ENCODE data around the gene CNIH4.
"Not testable (repeated sequence)": the region's sequence is repeated elsewhere in the genome, so short reads cannot be mapped to it uniquely, and the experiment has no call there.

Gene CNIH4

DNA sequence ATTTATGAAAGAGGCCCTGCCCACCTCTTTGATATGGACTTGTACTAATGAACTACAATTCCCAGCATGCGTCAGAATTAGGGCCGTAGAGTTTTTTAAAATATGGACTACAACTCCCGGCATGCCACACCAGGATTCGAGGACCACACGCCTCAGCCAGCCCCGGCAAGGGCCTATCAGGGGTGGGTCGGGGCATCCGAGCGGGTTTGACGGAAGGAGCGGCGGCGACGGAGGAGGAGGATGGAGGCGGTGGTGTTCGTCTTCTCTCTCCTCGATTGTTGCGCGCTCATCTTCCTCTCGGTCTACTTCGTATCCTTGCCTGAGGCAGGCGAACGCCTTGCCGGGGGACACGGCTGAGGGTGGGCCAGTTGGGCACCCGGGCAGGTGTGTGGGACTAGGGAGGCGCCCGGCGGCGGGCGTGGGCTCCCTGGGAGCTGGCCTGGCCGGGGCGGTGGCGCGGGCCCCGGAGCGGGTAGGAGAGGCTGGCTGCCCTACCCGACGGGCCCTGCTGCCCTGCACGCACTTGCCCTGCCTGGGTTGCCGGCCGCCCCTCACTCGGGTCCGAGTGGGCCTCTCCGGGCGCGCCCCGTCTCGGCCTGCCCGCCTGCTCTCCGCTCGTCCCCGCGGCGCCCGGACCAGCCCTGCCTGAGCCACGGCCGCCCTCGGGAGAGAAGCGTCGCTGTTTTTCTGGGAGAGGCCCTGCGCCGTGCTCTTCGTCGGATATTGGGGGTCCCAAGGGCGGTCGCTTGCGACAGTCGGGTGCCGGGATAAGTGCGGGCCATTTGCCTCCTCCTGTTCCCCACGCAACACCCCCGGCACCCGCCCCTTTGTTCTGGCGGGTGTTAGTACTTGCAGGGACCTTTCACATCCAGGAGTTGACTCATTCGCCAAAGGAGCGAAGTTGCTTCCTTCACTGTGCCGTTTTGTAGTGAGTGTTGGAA is at the start of gene CNIH4:
TSS of gene CNIH4 (plus strand) at position 195 of the 941 bp plus-strand sequence. CDS start at position 241, 46 bp downstream.
- DNase-seq (ENCODE audit: low spot score), result peak; percentile 98

DNA sequence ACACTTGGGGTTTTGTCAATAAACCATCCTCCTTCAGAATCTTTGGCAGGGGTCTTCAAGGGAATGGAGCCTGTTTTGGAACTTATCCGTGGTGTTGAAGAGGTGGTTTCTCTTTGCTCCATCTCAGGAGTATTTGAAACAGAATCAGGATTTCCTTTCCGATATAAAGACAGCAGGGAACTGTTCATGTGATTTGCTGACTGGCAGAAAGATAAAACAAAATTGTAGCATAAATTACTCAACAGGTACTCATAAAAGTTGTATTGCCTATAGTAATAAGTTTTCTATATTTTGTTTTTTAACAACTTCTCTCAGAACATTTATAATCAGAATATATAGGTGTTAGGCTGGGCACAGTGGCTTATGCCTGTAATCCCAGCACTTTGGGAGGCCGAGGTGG is 48.6 kb upstream of the CNIH4 start:
- DNase-seq (ENCODE audit: low spot score), result no peak

DNA sequence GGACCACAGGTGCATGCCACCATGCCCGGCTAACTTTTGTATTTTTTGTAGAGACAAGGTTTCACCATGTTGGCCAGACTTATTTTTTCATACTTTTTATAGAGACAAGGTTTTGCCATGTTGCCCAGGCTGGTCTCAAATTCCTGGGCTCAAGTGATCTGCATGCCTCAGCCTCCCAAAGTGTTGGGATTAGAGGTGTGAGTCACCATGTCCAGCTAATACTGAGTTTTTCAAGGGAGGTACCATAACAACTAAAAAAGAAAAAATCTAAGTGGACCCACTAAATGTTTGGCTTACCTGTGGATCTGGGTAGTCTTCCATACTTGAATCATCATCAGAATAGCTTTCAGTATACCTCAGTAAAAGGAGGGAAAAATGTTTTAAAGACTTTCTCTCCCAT is 45.2 kb upstream of the CNIH4 start:
- DNase-seq (ENCODE audit: low spot score), result not testable (repeated sequence)

DNA sequence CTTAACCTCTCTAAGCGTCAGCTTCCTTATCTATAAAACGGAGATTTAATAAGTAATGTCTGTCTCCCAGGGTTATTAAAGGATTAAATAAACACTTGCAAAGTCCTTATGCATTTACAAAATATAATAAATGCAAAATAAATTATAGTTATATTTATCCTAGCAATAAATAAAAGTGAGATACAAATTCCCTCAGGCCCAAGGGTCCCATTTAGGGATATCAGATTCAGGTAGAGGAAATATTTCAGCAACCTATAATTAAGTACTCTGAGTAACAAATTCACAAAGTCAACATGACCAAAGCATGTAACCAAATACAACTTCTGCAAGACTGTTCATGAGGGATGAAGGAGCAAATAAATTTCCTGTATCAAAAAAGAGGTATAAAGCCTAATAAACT is 44.7 kb upstream of the CNIH4 start:
- DNase-seq (ENCODE audit: low spot score), result no peak

DNA sequence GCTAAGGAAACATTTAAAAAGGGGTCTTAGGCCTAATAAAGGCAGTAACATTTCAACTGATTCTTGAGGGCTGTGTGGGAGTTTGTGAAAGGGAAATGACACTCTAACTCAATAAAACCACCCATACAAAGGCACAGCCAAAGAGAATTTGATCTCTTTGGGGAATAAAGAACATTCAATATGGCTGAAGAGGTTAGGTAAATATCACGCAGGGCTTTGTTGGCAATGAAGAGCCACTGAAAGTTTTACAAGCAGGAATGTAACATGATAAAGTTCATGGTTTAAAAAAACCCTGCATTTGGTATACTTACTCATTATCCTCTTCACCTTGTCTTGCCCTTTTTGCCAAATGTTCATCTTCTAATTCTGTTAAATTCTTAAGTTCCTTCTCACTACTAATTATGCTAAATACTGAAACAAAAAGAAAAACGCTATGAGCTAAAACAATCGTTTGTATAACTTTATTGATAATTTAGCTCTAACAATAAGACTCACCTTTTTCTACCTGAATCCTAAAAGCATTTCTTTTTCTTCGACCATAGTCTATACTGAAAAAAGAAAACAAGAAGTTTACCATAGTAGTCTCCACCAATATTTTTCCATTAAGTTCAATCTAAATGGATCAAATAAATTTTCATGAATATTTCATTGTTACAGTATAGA is 39.2 kb upstream of the CNIH4 start:
- DNase-seq (ENCODE audit: low spot score), result no peak

DNA sequence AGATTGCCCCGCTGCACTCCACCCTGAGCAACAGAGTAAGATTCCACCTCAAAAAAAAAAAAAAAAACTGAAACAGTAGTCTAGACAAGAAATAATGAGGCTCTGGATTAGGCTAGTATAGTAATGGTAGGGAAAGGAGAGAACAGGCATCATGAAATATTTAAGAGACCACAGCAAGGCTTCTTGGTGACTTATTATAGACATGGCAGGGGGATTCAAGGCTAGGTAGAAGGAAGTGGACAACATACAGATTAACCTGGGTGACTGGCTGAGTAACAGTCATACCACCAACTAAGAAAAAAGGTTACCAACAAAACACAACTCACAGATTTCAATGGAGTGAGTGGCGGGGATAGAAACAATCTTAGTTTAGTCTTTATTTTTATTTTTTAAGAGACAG is 35.0 kb upstream of the CNIH4 start:
- no peak for DNase-seq (ENCODE audit: low spot score)

DNA sequence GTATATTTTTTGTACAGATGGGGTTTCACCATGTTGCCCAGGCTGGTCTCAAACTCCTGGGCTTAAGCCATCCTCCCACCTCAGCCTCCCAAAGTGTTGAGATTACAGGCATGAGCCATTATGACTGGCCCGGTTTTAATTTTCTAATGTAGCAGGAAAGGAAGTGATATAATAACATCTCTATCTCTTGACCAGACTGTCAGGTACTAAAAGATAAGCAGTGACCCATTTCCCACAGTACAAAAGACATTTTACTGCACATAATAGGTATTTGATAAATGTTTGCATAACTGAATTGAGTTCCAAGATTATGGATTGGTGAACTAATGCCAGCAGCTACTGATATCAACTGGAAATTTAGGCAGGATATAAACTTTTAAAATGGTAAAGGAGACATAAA is 30.7 kb upstream of the CNIH4 start:
- no peak for DNase-seq (ENCODE audit: low spot score)

DNA sequence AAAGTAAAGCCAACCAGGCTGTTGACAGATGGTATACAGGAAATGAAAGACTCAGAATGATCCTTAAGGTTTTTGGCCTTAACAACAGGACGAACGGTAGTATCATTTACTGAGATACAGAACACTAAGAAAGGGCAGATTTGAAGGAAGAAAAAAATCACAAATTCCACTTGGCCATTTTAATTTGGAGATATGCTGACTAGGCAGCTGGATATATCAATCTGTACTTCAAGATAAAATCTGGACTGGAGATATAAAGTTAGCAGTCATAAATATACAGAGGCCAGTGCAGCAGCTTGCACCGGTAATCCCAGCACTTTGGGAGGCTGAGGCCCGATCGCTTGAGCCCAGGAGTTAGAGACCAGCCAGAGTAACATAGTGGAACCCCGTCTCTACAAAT is 28.0 kb upstream of the CNIH4 start:
- no peak for DNase-seq (ENCODE audit: low spot score)

DNA sequence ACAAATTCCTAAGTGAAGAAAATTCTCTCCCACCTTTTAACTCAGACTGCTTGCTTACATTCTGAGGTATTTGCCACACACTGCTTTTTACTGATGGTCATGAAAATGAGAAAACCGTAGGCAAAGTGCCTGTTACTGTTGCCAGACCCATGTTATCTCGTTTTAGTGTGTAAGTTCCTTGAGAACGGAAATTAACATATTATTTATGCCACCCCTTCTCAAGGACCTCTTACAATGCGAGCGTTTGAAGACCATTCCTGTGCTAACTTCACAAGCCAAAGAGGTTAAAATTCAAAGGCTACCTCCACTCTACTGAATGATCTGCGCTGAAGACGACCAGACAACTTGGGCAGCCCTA is 27.2 kb upstream of the CNIH4 start:
- no peak for DNase-seq (ENCODE audit: low spot score)

DNA sequence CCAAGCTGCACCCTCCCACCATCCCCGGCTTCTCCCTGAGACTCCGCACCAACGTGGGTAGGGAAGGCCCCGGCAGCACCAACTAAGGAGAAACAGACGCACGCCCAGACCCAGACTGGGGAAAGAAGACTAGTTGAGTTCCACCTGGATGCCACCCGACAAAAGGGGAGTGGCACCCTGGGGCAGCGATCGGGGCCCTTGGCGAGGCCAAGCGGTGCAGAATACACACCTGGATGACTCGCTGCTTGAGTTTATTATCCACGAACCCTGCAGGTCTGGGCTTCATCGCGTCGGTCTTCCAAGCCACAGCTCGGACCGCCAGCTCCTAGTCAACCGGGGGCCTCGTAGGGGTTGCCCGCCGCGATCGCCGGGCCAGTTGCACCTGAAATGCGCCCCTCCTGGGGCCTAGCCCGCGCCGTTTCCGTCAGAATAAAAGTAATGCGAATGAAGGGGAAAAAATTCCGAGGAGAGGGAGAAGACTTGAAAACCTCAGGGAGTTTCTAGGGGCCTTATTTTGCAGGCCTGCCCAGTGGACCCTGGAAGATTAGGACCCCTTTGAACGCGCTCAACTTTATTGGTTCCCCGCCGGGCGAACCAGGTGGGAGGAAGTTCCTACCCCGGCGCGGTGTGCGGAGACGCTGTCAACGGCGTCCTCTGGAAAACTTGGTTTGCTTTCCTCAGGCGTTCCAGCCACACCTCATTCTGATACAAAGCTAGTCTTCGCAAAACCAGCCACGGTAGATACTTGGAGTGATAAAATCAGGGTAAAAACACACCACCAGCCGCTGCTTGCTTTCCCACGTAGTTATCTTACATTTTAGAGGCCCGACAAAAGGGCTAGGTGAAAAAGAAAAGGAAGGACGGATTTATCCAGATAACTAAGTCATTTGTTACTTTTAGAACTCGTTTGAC is 26.6 kb upstream of the CNIH4 start, which contains the start of gene NVL:
TSS of gene NVL (minus strand) at position 331 of the 912 bp plus-strand sequence. CDS start at position 286, 45 bp downstream.
- DNase-seq (ENCODE audit: low spot score), result peak; percentile 91

DNA sequence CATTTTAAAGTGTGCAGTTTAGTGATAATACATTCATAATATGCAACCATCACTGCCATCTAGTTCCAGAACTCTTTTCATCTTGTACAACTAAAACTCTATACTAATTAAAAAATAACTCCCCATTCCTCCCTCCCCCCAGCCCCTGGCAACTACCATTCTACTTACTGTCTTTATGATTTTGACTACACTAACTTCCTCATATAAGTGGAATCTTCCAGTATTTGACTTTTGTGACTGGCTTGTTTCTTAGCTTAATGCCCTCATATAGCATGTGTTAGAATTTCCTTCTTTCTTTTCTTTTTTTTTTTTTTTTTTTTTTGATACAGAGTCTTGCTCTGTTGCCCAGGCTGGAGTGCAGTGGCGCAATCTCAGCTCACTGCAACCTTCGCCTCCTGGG is 25.4 kb upstream of the CNIH4 start:
- DNase-seq (ENCODE audit: low spot score), result no peak

DNA sequence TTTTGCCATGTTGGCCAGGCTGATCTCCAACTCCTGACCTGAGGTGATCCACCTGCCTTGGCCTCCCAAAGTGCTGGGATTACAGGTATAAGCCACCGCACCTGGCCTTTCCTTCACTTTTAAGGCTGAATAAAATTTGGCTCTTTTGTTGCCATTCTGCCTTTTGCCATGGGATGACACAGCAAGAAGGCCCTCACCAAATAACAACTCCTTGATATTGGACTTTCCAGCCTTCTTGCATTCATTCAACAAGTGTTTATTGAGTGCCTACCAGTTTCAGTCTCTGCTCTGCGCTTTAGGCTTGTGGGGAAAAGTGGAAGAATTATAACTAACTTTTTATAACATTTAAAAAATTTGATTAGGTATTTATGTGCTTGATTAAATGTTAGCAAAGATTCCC is 24.9 kb upstream of the CNIH4 start:
- DNase-seq (ENCODE audit: low spot score), result no peak

DNA sequence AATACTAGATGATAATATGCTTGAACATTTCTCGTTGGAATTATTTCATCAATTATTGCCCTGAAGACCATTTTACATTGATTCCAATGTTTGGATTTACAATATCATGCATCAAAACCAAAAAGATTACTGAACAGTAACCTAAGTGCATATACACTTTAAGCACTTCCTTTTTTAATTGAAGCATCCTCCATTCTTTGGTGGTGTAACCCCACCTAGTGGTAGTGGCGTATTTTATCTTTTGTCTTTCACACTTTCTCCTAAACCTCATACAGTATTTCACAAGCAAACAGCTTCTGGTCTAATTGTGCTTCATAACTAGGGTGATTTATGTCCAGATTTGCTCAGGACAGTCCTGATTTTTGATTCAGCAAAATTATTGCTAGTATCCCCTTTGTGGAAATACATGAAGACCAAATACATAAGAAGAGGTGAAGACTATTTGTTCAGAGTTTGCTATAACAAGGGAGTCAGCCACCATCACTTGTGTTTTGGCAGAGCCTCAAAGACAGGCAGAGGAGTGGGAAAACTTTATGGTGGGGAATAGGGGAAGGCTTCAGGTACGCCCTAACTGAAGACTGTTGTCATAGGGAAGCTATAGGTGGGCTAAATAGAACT is 23.3 kb upstream of the CNIH4 start:
- DNase-seq (ENCODE audit: low spot score), result peak; percentile 77

DNA sequence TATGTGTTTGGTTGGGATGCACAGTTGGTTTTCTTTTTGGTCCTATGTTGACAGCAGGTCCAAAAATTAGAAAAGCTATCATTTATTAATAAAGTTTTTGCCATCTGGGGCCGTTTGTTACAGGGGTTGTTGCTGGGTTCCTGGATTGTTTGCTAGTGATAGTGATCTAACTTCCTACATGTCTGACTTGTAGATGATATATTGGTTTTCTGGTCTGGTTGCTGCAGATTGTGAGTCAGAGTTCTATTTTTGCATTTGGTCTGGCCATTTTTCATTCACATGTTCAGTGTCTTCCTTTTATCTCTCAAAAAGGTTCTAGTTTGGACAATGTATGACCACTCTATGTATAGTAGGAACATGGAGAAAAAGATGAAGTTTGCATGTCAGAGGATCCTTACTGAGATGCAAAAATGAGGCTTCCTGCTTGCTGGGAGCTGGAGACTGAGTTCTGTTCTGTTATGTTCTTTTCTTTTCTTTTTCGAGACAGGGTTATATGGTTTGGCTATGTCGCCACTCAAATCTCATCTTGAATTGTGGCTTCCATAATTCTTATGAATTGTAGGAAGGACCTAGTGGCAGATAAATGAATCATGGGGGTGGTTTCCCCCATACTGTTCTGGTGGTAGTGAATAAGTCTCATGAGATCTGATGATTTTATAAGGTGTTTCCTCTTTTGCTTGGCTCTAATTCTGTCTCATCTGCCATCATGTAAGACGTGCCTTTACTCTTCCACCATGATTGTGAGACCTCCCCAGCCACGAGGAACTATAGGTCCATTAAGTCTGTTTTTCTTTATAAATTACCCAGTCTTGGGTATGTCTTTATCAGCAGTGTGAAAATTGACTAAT is 22.5 kb upstream of the CNIH4 start:
- no peak for DNase-seq (ENCODE audit: low spot score)

DNA sequence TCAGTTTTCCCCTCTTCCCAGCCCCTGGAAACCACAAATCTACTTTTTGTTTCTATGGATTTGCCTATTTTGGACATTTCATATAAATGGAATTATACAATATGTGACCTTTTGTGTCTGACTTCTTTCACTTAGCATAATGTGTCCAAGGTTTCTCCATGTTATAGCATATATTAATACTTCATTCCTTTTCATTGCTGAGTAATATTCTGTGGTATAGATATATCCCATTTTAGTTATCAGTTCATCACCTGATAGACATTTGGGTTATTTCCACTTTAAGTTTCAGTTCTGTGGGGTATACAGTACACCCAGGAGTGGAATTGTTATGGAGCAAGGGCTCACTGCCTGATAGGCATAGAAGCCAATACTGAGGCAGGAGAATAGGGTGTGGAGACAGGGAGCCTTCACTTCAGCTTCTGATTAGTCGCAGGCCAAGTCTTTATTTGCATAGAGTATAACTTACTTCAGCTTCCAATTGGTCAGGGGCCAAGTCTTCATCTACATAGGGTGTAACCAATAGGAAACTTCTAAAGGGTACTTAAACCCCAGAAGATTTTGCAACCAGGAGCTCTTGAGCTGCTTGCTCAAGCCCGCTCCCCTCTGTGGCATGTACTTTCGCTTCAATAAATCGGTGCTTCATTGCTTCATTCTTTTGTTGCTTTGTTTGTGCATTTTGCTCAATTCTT is 18.4 kb upstream of the CNIH4 start:
- DNase-seq (ENCODE audit: low spot score), result no peak

DNA sequence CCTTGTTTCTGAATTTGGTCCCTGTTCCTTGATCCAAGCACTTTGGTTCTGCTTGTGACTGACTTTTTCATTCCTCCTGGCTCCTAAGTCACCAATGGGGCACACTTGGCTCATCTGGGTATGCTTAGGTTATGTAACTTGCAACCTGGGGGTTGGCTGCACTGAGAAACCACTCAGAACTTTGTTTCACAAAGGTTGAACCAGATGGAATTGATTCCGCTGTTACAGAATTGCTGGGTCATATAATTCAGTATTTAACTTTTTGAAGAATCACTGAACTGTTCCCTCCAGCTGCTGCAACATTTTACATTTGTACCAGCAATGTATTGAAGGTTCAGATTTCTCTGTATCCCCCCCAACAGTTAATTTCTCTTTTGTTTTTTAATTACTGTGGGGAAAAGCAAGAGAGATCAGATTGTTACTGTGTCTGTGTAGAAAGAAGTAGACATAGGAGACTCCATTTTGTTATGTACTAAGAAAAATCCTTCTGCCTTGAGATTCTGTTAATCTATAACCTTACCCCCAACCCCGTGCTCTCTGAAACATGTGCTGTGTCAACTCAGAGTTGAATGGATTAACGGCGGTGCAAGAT is 17.1 kb upstream of the CNIH4 start:
- DNase-seq (ENCODE audit: low spot score), result no peak

DNA sequence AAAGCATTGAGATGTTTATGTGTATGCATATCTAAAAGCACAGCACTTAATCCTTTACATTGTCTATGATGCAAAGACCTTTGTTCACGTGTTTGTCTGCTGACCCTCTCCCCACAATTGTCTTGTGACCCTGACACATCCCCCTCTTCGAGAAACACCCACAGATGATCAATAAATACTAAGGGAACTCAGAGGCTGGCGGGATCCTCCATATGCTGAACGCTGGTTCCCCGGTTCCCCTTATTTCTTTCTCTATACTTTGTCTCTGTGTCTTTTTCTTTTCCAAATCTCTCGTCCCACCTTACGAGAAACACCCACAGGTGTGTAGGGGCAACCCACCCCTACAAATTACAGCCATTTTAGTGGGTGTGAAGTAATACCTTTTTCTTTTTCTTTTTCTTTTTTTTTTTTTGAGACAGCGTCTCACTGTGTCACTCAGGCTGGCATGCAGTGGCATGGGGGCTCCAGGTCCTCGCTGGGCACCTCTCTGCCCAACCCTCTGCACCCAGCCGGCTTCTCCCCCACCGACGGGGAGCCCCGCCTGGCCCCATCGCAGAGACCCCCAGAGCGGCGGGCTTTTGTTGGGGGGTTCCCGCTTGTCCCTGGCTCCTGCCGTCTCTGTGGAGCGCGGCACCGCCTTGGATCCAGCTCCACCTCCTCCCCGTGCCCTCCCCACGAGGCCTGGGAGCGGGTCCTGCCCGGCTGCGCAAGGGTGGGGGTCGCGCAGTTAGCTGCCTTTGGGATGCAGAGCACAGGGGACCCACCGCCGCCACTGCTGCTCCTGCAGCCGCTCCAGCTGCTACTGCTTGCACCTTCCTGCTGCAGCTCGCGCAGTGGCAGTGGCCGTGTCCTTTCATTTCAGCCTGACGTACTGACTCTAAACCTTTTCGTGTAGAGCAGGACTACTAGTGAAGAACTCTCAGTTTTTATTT is 16.0 kb upstream of the CNIH4 start:
- not testable (repeated sequence) for DNase-seq (ENCODE audit: low spot score)

DNA sequence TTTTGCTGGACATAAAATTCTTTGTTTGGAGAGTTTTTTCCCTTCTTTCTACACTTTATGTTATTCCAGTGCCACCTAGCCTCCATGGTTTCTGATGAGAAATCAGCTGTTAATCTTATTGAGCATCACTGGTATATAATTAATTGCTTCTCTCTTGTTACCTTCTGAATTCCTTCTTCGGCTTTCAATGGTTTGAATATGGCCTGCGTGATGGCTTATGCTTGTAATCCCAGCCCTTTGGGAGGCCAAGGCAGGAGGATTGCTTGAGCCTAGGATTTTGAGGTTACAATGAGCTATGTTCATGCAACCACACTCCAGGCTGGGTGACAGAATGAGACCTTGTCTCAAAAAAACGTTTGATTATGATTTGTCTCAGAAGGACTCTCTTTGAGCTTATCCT is 13.0 kb upstream of the CNIH4 start:
- no peak for DNase-seq (ENCODE audit: low spot score)

DNA sequence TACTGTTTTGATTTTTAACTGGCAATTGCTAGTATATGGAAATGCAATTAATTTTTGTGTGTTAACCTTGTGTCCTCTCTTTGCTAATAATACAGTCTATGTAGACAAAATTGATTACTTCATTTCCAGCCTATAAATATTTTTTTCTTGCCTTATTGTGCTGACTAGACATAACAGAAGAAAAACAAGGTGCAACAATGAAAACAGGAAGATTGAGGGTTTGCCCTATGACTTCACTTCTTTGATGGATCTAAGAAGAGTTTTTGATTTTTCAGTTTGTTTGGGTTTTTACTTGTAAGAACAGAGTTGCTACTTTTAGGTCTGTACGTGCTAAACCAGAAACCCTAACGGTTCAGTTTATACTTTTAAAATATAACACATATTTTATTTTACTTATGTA is 8.5 kb upstream of the CNIH4 start:
- no peak for DNase-seq (ENCODE audit: low spot score)

All from cerebellar cortex (tissue), 1 donor.